Dendritic cell treated with granulocyte-macrophage colony-stimulating factor and Interleukin-4, amounts not matched to agents 40 ng/mL and 50 ng/mL, for 4 days (primary cell): Measurements from ENCODE around the gene COG4.
"Not testable (repeated sequence)": the region's sequence is repeated elsewhere in the genome, so short reads cannot be mapped to it uniquely, and the experiment has no call there.

Source experiments
- H3K27ac Mint-ChIP-seq: one replicate; pipeline ENCODE4 v1.8.0; 2022; ENCODE audit warnings: mild to moderate bottlenecking, mixed read lengths
- H3K27me3 Mint-ChIP-seq: one replicate; pipeline ENCODE4 v1.8.0; 2022; ENCODE audit warnings: mild to moderate bottlenecking, mixed read lengths
- H3K36me3 Mint-ChIP-seq: one replicate; pipeline ENCODE4 v1.8.0; 2022; ENCODE audit warnings: low read depth, mixed read lengths
- H3K4me1 Mint-ChIP-seq: one replicate; pipeline ENCODE4 v1.8.0; 2022; ENCODE audit warnings: low read depth, mixed read lengths
- H3K4me3 Mint-ChIP-seq: one replicate; pipeline ENCODE4 v1.8.0; 2022; ENCODE audit warnings: mild to moderate bottlenecking, moderate library complexity, mixed read lengths
- H3K9me3 Mint-ChIP-seq: one replicate; pipeline ENCODE4 v1.8.0; 2022; ENCODE audit warnings: mixed read lengths
- intact Hi-C: fragments of 100-400 bp; cut with micrococcal nuclease; formaldehyde crosslinking; loops from one replicate; pipeline ENCODE4 v1.15.0; 2022

COG4 gene

DNA sequence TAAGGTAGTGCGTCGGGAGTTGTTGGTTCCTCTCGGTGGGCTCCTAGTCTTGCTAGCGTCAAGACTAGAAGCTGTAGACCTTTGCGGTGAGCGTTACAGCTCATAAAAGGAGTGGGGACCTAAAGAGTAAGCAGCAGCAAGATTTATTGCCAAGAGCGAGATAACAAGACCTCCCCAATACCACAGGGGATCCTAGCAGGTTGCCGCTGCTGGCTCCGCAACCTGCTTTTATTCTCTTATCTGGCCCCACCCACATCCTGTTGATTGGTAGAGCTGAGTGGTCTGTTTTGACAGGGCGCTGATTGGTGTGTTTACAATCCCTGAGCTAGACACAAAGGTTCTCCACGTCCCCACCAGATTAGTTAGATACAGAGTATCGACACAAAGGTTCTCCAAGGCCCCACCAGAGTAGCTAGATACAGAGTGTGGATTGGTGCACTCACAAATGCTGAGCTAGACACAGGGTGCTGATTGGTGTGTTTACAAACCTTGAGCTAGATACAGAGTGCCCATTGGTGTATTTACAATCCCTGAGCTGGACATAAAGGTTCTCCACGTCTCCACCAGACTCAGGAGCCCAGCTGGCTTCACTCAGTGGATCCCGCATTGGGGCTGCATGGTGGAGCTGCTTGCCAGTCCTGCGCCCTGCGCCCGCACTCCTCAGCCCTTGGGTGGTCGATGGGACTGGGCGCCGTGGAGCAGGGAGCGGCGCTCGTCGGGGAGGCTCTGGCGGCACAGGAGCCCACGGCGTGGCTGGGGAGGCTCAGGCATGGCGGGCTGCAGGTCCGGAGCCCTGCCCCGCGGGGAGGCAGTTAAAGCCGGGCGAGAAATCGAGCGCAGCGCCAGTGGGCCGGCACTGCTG, 73.0 kb downstream of the COG4 start:
- H3K9me3 Mint-ChIP-seq, H3K4me1 Mint-ChIP-seq, H3K27ac Mint-ChIP-seq, H3K36me3 Mint-ChIP-seq, H3K4me3 Mint-ChIP-seq: not testable (repeated sequence)
- H3K27me3 Mint-ChIP-seq, result peaks cover 29% of the 10 kb centered on the region
- intact Hi-C loops, result loop anchor here (5.0 kb wide), 1 partner anchor 48 kb away; no protein-coding TSS in a partner anchor

DNA sequence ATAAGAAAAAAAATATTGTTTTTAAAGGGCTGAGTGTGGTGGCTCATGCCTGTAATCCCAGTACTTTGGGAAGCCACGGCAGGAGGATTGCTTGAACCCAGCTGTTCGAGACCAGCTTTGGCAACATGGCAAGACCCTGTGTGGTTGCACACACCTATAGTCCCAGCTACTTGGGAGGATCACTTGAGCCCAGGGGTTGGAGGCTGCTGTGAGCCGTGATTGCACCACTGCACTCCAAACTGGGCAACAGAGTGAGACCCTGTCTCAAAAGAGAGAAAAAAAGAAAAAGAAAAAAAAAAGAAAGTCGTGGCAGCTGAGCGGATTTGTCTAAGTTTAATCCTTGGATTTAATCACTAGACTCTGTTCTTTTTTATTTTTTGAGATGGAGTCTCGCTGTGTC, 75.3 kb downstream of the COG4 start:
- Mint-ChIP-seq H3K27me3 (peaks cover 29% of the 10 kb centered on the region), H3K4me3 (no peak overlapping the region), H3K9me3 (no peaks in the 10 kb centered on the region), H3K36me3 (no peaks in the 10 kb centered on the region), H3K4me1 (no peaks in the 10 kb centered on the region), H3K27ac (no peak overlapping the region)
- intact Hi-C loops, result no loop called here

DNA sequence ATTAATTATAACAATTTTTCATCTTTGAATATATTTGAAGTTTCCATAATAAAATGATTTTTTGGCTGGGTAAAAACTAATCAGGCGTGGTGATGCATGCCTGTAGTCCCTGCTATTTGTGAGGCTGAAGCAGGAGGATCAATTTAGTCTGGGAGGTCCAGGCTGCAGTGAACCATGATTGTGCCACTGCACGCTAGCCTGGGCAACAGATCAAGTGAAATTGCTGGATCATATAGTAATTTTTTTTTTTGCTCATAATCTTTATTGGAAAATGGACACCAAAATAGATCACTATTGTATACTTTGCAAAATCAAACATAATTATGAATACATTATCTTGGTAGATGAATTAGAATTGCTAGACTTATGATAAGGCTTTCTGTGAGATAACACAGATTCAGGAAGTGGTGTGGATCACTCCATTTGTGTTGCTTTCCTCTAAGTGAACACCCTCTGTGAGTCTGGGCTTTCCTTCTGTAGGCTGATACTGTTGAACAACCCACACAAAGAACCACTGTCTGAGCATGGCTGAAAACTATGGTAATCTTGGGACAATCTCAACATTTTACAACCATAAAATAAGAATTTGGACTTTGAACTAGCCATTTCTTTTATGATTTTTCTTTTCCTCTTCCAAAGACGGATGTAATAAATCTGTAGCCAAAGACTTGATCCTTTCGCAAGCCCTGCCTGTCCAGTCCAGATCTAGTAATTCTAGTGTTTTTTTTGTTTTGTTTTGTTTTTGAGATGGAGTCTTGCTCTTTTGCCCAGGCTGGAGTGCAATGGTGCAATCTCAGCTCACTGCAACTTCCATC, 78.9 kb downstream of the COG4 start:
- Mint-ChIP-seq H3K4me1 (peaks cover 6% of the 10 kb centered on the region), H3K27me3 (peaks cover 14% of the 10 kb centered on the region), H3K36me3 (peaks cover under 1% of the 10 kb centered on the region), H3K27ac (no peak overlapping the region), H3K4me3 (no peak overlapping the region), H3K9me3 (no peaks in the 10 kb centered on the region)
- intact Hi-C loops, result no loop called here

DNA sequence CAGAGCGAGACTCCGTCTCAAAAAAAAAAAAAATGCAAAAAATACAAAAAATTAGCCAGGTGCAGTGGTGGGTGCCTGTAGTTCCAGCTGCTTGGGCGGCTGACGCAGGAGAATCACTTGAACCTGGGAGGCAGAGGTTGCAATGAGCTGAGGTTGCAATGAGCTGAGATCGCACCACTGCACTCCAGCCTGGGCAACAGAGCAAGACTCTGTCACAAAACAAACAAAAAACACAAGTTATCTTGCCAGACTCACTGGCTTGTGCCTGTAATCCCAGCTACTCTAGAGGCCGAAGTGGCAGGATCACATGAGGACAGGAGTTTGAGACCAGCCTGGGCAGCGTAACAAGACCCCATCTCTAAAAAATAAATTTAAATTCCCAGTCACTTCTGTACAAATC, 81.0 kb downstream of the COG4 start:
- Mint-ChIP-seq H3K9me3 (no peaks in the 10 kb centered on the region), H3K27ac (no peak overlapping the region), H3K4me1 (peaks cover 21% of the 10 kb centered on the region), H3K36me3 (peaks cover 16% of the 10 kb centered on the region), H3K4me3 (no peak overlapping the region), H3K27me3 (peaks cover 4% of the 10 kb centered on the region)
- intact Hi-C loops, result no loop called here

DNA sequence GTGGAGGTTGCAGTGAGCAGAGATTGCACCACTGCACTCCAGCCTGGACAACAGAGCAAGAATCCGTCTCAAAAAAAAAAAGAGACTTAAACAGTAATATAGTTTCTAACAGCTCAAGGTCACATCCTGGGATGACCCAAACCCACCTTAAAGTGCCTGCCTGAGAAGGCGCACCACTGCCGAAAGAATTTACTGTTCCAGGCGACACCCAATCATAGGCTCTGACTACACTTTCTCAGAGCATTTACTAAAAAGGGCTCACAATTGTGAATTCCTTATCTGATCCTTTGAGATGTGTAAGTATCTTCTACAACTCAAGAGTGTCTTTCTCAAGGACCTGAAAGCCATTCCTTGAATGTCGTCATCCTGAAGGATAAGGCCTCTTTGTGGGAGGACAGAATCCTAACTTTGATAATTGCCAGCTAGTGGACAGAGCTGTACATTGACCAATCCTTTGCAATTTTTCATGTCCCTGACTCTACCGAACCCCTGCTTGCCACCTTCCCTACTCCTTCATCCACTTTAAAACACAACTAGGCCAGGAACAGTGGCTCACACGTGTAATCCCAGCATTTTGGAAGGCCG, 81.9 kb downstream of the COG4 start:
- no peaks in the 10 kb centered on the region for H3K9me3 Mint-ChIP-seq
- intact Hi-C loops, result no loop called here
- peaks cover 30% of the 10 kb centered on the region for H3K4me1 Mint-ChIP-seq
- H3K36me3 Mint-ChIP-seq, result peaks cover 16% of the 10 kb centered on the region
- no peak overlapping the region for H3K27ac Mint-ChIP-seq
- H3K27me3 Mint-ChIP-seq, result peaks cover 4% of the 10 kb centered on the region
- H3K4me3 Mint-ChIP-seq, result no peak overlapping the region

DNA sequence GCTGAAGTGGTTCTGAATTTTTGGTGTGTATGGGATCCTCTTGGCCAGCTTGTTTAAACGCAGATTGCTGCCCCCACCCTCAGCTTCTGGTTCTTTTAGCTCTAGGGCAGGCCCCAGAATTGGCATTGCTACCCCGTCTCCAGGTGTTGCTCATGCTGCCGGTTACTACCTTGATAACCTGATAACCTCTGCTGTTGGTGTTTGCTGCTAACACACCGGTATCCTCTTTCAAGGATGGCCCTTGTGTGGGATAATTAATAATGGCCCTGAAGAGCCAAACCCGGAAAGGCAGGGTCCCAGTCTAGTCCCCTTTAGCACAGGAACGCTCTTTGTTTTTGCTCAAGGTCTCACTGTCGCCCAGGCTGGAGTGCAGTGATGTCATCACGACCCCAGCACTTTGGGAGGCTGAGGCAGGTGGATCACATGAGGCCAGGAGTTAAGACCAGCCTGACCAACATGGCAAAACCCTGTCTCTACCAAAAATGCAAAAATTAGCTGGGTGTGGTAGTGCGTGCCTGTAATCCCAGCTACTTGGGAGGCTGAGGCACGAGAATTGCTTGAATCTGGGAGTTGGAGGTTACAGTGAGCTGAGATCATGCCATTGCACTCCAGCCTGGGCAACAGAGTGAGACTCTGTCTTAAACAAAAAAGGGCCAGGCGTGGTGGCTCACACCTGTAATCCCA, 83.2 kb downstream of the COG4 start:
- Mint-ChIP-seq H3K27ac (peak overlapping the region; percentile 91), H3K4me3 (peak overlapping the region; percentile 91), H3K9me3 (no peaks in the 10 kb centered on the region), H3K4me1 (peaks cover 37% of the 10 kb centered on the region), H3K36me3 (peaks cover 16% of the 10 kb centered on the region), H3K27me3 (no peaks in the 10 kb centered on the region)
- intact Hi-C loops, result no loop called here

DNA sequence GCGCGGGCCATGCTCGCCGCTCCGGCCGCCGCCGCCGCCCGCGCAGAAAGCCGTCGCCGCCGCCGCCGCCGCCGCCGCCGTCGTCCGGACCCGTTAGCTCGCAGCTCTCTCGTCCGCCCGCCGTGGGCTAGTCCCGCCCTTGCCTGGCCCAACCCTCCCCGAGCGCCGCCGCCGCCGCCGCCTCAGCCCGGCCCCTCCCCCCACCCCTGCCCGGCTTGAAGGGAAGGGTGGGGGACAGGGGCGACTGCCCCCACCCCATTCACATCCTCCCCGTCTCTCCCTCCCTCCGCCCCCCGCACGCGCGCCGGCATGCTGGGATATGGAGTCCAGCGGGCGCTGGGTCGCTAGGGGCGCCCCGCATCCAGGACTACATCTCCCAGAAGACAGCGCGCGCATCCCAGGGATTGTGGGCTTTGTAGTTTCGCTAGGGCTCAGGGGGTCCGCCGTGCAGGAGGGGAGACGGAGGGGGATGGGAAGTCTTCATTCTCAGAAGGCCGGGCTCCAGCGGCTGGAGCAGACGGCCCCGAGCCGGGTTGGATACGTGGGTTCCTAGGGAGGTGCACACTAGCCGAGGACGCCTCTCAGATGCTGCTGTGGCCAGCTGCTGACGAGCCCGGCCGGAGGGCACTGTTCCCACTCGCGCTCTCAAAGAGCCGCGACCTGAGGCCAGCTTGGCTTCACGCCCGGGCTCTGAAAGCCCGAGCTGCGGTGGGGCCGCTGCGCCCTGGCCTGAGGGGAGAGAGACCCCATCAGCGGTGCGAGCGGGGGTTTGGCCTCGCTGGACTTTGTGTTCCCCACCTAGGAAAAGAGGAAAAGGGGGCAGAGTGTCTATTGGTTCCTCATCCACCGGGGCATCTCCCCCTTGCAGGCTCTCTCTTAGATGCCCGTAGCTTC, 84.1 kb downstream of the COG4 start, which contains the start of gene ST3GAL2:
ST3GAL2 (minus strand) TSS at position 132 of the 894 bp plus-strand sequence. CDS start 40,570 bp downstream, outside the sequence.
- Mint-ChIP-seq H3K4me3 (peak within 1 kb of the TSS; percentile 98), H3K9me3 (no peaks in the 10 kb centered on the region), H3K27me3 (no peaks in the 10 kb centered on the region), H3K27ac (peak within 1 kb of the TSS; percentile 91), H3K36me3 (peaks cover 26% of the 10 kb centered on the region), H3K4me1 (peaks cover 46% of the 10 kb centered on the region)
- intact Hi-C loops, result loop anchor here (1.0 kb wide), 1 partner anchor 15 kb away; the partner anchor contains the start of gene FCSK

DNA sequence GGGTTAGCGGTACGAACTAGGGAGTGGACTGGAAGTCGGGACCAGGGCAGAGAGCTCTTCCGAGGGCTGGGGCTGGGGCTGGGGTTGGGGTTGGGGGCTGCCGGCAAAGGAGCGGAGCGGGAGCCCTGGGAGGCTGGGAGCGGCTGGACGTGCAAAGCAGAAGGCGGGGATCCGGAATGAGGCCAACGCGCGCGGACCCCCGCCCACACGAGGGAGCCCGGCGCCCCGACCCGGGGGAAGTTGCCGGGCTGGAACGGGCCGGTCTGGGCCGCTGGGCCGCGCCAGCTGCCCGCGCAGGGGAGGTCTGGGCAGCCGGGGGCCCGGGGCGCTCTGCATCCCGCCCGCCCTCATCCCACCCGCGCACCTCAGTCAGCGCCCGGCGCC, 84.8 kb downstream of the COG4 start:
- Mint-ChIP-seq H3K4me3 (peak overlapping the region; percentile 98), H3K27me3 (no peaks in the 10 kb centered on the region), H3K4me1 (peaks cover 52% of the 10 kb centered on the region), H3K36me3 (peaks cover 31% of the 10 kb centered on the region), H3K27ac (peak overlapping the region; percentile 91), H3K9me3 (no peaks in the 10 kb centered on the region)
- intact Hi-C loops, result no loop called here

DNA sequence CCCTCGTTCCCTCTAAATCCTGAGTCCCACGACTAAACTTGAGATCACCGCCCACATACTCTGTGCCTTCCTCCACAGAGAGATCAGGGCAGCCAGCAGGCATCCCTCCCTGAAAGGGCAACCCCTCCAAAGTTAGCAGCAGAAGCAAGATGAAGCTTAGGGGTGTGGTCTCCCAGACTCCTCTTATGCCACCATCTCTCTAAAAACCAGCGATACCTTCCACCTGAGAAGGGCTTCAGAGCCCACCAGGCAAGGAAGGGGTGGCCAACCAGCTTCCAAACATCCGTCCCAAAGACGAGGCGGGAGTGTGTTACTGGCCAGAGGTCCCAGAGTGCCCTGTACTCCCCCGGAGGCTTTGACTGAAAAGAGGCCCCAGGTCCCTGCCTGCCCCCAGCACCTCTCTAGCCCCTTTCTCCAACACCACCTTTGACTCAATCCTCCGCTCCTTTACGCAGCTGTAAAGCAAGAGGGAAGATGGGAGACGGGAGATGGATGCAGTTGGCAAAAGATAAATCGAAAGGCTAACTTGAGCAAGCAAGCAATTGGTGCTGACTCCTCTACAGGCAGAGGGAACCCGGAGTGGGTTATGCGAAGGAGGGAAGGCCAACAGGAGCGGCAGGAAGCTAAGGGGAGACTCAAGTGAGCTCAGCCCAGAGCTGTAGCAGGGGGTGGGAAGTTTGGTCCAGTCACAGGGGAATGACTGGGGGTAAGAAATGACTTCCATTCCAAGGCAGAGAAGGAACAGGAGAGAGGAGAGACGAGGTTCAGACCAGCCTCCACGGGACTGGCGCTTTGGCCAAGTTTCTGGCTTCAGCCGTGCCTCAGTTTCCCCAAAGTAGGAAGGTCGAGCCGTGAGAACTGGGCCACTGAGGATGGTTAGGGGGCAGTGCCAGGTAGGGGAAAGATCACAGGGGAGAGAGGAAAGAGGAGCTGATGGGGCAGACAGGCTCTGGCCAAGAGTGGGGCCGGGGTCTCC, 85.5 kb downstream of the COG4 start:
- no peaks in the 10 kb centered on the region for H3K9me3 Mint-ChIP-seq
- H3K4me1 Mint-ChIP-seq, result peaks cover 59% of the 10 kb centered on the region
- intact Hi-C loops, result no loop called here
- H3K4me3 Mint-ChIP-seq, result peak overlapping the region; percentile 98
- peak overlapping the region; percentile 91 for H3K27ac Mint-ChIP-seq
- H3K27me3 Mint-ChIP-seq, result no peaks in the 10 kb centered on the region
- H3K36me3 Mint-ChIP-seq, result peaks cover 31% of the 10 kb centered on the region

DNA sequence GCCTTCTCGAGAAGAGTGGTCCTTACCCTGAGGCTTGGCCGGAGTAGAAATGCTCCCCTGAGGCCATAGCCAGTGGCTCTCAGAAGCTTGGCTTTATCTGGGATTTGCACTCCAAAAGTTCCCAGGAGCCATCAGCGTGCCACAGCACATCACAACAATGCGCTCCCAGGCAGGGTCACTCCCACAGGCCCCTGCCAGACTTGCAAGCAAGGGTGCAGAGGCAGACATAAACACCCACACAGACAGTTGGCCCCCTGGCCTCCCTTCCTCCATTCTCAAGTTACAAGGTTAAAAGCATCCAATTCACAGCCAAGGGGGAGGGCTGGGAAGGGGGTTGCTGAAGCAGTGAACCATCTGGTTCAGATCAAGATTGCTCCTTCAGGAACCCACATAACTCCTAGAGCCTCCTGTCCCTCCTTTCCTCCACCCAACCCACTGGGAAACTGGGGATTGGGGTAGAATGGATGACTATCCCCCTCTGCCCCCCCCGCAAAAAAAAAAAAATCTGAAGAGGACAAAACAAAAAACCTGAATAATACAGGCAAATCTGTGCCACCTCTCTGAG, 86.3 kb downstream of the COG4 start:
- H3K27me3 Mint-ChIP-seq, result no peaks in the 10 kb centered on the region
- peaks cover 31% of the 10 kb centered on the region for H3K36me3 Mint-ChIP-seq
- H3K4me3 Mint-ChIP-seq, result peak overlapping the region; percentile 98
- H3K27ac Mint-ChIP-seq, result peak overlapping the region; percentile 91
- H3K9me3 Mint-ChIP-seq, result no peaks in the 10 kb centered on the region
- H3K4me1 Mint-ChIP-seq, result peaks cover 67% of the 10 kb centered on the region
- intact Hi-C loops, result no loop called here

DNA sequence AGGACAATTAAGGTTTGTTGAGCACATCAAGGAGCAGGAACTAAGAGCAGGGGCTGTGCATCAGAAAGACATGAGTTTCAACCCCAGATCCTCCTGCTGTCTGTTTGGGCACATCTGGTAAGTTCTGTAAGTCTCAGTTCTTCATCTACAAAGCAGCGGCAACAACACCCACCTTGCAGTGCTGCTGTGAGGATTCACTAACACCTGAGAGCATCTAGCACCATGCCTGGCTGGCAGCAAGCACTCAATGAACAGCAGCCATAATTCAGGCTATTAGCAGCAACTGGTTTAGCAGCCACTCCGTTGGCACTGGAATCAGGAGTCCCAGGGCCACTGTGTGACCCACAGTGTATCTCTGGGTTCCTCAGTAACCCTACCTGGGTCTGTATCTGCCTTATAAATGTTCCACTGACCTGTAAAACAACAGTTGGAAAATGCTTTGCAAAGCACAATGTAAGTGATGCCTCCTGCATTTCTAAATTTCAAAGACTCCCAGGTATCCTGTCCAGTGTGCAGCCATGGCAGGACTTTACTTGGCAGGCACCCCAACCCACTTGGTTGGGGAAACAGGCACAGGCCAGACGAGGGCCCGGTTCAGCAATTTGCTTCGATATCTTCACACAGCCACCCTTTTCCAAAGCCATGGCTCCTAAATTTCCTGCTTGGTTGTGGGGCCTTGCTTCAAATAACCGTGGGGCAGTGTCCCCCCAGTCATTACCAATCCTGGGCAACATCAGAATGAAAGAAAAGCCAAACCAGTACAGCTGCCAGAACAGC, 88.7 kb downstream of the COG4 start:
- H3K27ac Mint-ChIP-seq, result peak overlapping the region; percentile 95
- H3K4me3 Mint-ChIP-seq, result no peak overlapping the region

More for the DNA sequence above, 88.7 kb downstream of the COG4 start:
- H3K27me3 Mint-ChIP-seq, result no peaks in the 10 kb centered on the region
- peaks cover 81% of the 10 kb centered on the region for H3K4me1 Mint-ChIP-seq
- intact Hi-C loops, result no loop called here
- no peaks in the 10 kb centered on the region for H3K9me3 Mint-ChIP-seq
- H3K36me3 Mint-ChIP-seq, result peaks cover 31% of the 10 kb centered on the region
